ENCODE data around the gene ETFA.
"Not testable (repeated sequence)": the region's sequence is repeated elsewhere in the genome, so short reads cannot be mapped to it uniquely, and the experiment has no call there.

The ETFA gene

GRCh38 chr15:76299786-76300185 lies 11.5 kb downstream of the ETFA start:
- no peak overlapping the region for H3K4me3 ChIP-seq (ENCODE audit: insufficient read depth, low read depth, low read length, poor library complexity, severe bottlenecking)

GRCh38 chr15:76298986-76299385 lies 12.3 kb downstream of the ETFA start:
- no peak for DNase-seq
- no peaks in the 10 kb centered on the region for H3K36me3 ChIP-seq (ENCODE audit: control insufficient read depth, insufficient read depth, low read length)
- H3K4me1 ChIP-seq (ENCODE audit: control insufficient read depth, insufficient read depth, low read length, poor library complexity, severe bottlenecking): no peaks in the 10 kb centered on the region
- H3K4me3 ChIP-seq (ENCODE audit: insufficient read depth, low read depth, low read length, poor library complexity, severe bottlenecking): no peak overlapping the region
- no peaks in the 10 kb centered on the region for H3K27me3 ChIP-seq (replicated peaks; ENCODE audit: control insufficient read depth, insufficient read depth, low read length, poor library complexity, severe bottlenecking)
- H3K9me3 ChIP-seq (ENCODE audit: control insufficient read depth, low read length): no peaks in the 10 kb centered on the region
- H3K27ac ChIP-seq (ENCODE audit: insufficient read depth, low read length, poor library complexity, severe bottlenecking): no peak overlapping the region

More at GRCh38 chr15:76299786-76300185, 11.5 kb downstream of the ETFA start:
- no peaks in the 10 kb centered on the region for H3K9me3 ChIP-seq (ENCODE audit: control insufficient read depth, low read length)
- no peaks in the 10 kb centered on the region for H3K27me3 ChIP-seq (replicated peaks; ENCODE audit: control insufficient read depth, insufficient read depth, low read length, poor library complexity, severe bottlenecking)
- no peak for DNase-seq
- no peak overlapping the region for H3K27ac ChIP-seq (ENCODE audit: insufficient read depth, low read length, poor library complexity, severe bottlenecking)
- H3K36me3 ChIP-seq (ENCODE audit: control insufficient read depth, insufficient read depth, low read length): no peaks in the 10 kb centered on the region
- no peaks in the 10 kb centered on the region for H3K4me1 ChIP-seq (ENCODE audit: control insufficient read depth, insufficient read depth, low read length, poor library complexity, severe bottlenecking)

- not testable (repeated sequence) for H3K9me3 ChIP-seq (ENCODE audit: control insufficient read depth, low read length); H3K27ac ChIP-seq (ENCODE audit: insufficient read depth, low read length, poor library complexity, severe bottlenecking); H3K4me1 ChIP-seq (ENCODE audit: control insufficient read depth, insufficient read depth, low read length, poor library complexity, severe bottlenecking); H3K4me3 ChIP-seq (ENCODE audit: insufficient read depth, low read depth, low read length, poor library complexity, severe bottlenecking); H3K27me3 ChIP-seq (replicated peaks; ENCODE audit: control insufficient read depth, insufficient read depth, low read length, poor library complexity, severe bottlenecking); H3K36me3 ChIP-seq (ENCODE audit: control insufficient read depth, insufficient read depth, low read length); DNase-seq
Measured at GRCh38 chr15:76297951-76298350, 13.3 kb downstream of the ETFA start.

- Histone ChIP-seq H3K9me3 (ENCODE audit: control insufficient read depth, low read length) (no peaks in the 10 kb centered on the region), H3K4me1 (ENCODE audit: control insufficient read depth, insufficient read depth, low read length, poor library complexity, severe bottlenecking) (no peaks in the 10 kb centered on the region), H3K4me3 (ENCODE audit: insufficient read depth, low read depth, low read length, poor library complexity, severe bottlenecking) (no peak overlapping the region), H3K27me3 (replicated peaks; ENCODE audit: control insufficient read depth, insufficient read depth, low read length, poor library complexity, severe bottlenecking) (no peaks in the 10 kb centered on the region), H3K27ac (ENCODE audit: insufficient read depth, low read length, poor library complexity, severe bottlenecking) (no peak overlapping the region), H3K36me3 (ENCODE audit: control insufficient read depth, insufficient read depth, low read length) (no peaks in the 10 kb centered on the region)
- DNase-seq: no peak
Measured at GRCh38 chr15:76296849-76297248, 14.4 kb downstream of the ETFA start.

- not testable (repeated sequence) for H3K36me3 ChIP-seq (ENCODE audit: control insufficient read depth, insufficient read depth, low read length); H3K4me3 ChIP-seq (ENCODE audit: insufficient read depth, low read depth, low read length, poor library complexity, severe bottlenecking); DNase-seq; H3K9me3 ChIP-seq (ENCODE audit: control insufficient read depth, low read length); H3K27ac ChIP-seq (ENCODE audit: insufficient read depth, low read length, poor library complexity, severe bottlenecking); H3K27me3 ChIP-seq (replicated peaks; ENCODE audit: control insufficient read depth, insufficient read depth, low read length, poor library complexity, severe bottlenecking); H3K4me1 ChIP-seq (ENCODE audit: control insufficient read depth, insufficient read depth, low read length, poor library complexity, severe bottlenecking)
Measured at GRCh38 chr15:76294463-76294862, 16.8 kb downstream of the ETFA start.

- Histone ChIP-seq H3K4me3 (ENCODE audit: insufficient read depth, low read depth, low read length, poor library complexity, severe bottlenecking) (no peak overlapping the region), H3K27me3 (replicated peaks; ENCODE audit: control insufficient read depth, insufficient read depth, low read length, poor library complexity, severe bottlenecking) (no peaks in the 10 kb centered on the region), H3K36me3 (ENCODE audit: control insufficient read depth, insufficient read depth, low read length) (no peaks in the 10 kb centered on the region), H3K4me1 (ENCODE audit: control insufficient read depth, insufficient read depth, low read length, poor library complexity, severe bottlenecking) (no peaks in the 10 kb centered on the region), H3K27ac (ENCODE audit: insufficient read depth, low read length, poor library complexity, severe bottlenecking) (no peak overlapping the region), H3K9me3 (ENCODE audit: control insufficient read depth, low read length) (no peaks in the 10 kb centered on the region)
- no peak for DNase-seq
Measured at GRCh38 chr15:76293361-76293760, 17.9 kb downstream of the ETFA start.

GRCh38 chr15:76289582-76289981 lies 21.7 kb downstream of the ETFA start:
- Histone ChIP-seq H3K4me3 (ENCODE audit: insufficient read depth, low read depth, low read length, poor library complexity, severe bottlenecking) (no peak overlapping the region), H3K36me3 (ENCODE audit: control insufficient read depth, insufficient read depth, low read length) (no peaks in the 10 kb centered on the region), H3K27ac (ENCODE audit: insufficient read depth, low read length, poor library complexity, severe bottlenecking) (no peak overlapping the region), H3K27me3 (replicated peaks; ENCODE audit: control insufficient read depth, insufficient read depth, low read length, poor library complexity, severe bottlenecking) (no peaks in the 10 kb centered on the region), H3K9me3 (ENCODE audit: control insufficient read depth, low read length) (no peaks in the 10 kb centered on the region), H3K4me1 (ENCODE audit: control insufficient read depth, insufficient read depth, low read length, poor library complexity, severe bottlenecking) (no peaks in the 10 kb centered on the region)
- DNase-seq: no peak

GRCh38 chr15:76286271-76286879 lies 24.9 kb downstream of the ETFA start:
- H3K36me3 ChIP-seq (ENCODE audit: control insufficient read depth, insufficient read depth, low read length): peaks cover 11% of the 10 kb centered on the region
- no peaks in the 10 kb centered on the region for H3K9me3 ChIP-seq (ENCODE audit: control insufficient read depth, low read length)
- peak overlapping the region; percentile 17 for H3K4me3 ChIP-seq (ENCODE audit: insufficient read depth, low read depth, low read length, poor library complexity, severe bottlenecking)
- no peaks in the 10 kb centered on the region for H3K4me1 ChIP-seq (ENCODE audit: control insufficient read depth, insufficient read depth, low read length, poor library complexity, severe bottlenecking)
- peak in 2 of 3 donors; percentile 5 for DNase-seq
- no peaks in the 10 kb centered on the region for H3K27me3 ChIP-seq (replicated peaks; ENCODE audit: control insufficient read depth, insufficient read depth, low read length, poor library complexity, severe bottlenecking)
- peak overlapping the region; percentile 40 for H3K27ac ChIP-seq (ENCODE audit: insufficient read depth, low read length, poor library complexity, severe bottlenecking)

- H3K9me3 ChIP-seq (ENCODE audit: control insufficient read depth, low read length): no peaks in the 10 kb centered on the region
- no peak overlapping the region for H3K27ac ChIP-seq (ENCODE audit: insufficient read depth, low read length, poor library complexity, severe bottlenecking)
- no peaks in the 10 kb centered on the region for H3K4me1 ChIP-seq (ENCODE audit: control insufficient read depth, insufficient read depth, low read length, poor library complexity, severe bottlenecking)
- H3K4me3 ChIP-seq (ENCODE audit: insufficient read depth, low read depth, low read length, poor library complexity, severe bottlenecking): no peak overlapping the region
- H3K36me3 ChIP-seq (ENCODE audit: control insufficient read depth, insufficient read depth, low read length): peaks cover 11% of the 10 kb centered on the region
- H3K27me3 ChIP-seq (replicated peaks; ENCODE audit: control insufficient read depth, insufficient read depth, low read length, poor library complexity, severe bottlenecking): no peaks in the 10 kb centered on the region
- DNase-seq: no peak
Measured at GRCh38 chr15:76285241-76285825, 25.9 kb downstream of the ETFA start.

- Histone ChIP-seq H3K9me3 (ENCODE audit: control insufficient read depth, low read length) (no peaks in the 10 kb centered on the region), H3K4me3 (ENCODE audit: insufficient read depth, low read depth, low read length, poor library complexity, severe bottlenecking) (no peak overlapping the region), H3K27ac (ENCODE audit: insufficient read depth, low read length, poor library complexity, severe bottlenecking) (no peak overlapping the region), H3K27me3 (replicated peaks; ENCODE audit: control insufficient read depth, insufficient read depth, low read length, poor library complexity, severe bottlenecking) (no peaks in the 10 kb centered on the region), H3K4me1 (ENCODE audit: control insufficient read depth, insufficient read depth, low read length, poor library complexity, severe bottlenecking) (no peaks in the 10 kb centered on the region), H3K36me3 (ENCODE audit: control insufficient read depth, insufficient read depth, low read length) (peaks cover 21% of the 10 kb centered on the region)
- no peak for DNase-seq
Measured at GRCh38 chr15:76282465-76282864, 28.8 kb downstream of the ETFA start.
